A549 (cell line): ENCODE data around the gene FAM13A. TPM values are rescaled to one million over a fixed set of nuclear protein-coding genes. Genes with fewer than 3 reads are reported as not detected.

Source experiments
- ATAC-seq, 2 experiments: fragments of 200-7000 bp in 1 of 2; fragments of >200 bp in 1 of 2; cut with Nextera tagmentation in 1 of 2; cut with Tn5 transposase in 1 of 2; 3 replicates each; pipeline versions ENCODE4 v1.8.0 to v1.9.1; 2018 to 2020; ENCODE audit warnings: mild to moderate bottlenecking in 1 of 2, moderate library complexity in 1 of 2
- CTCF ChIA-PET: fragments of 300-600 bp; sonication (Branson Sonifier 250); formaldehyde crosslinking; extraction: SDS; loops from one replicate; lab custom pipeline; 2021; ENCODE audit warnings: antibody characterized with exemption, inconsistent platforms; lab: Yijun Ruan, JAX
- POLR2A ChIA-PET: fragments of 350-600 bp; formaldehyde crosslinking; extraction: SDS; loops from one replicate; lab custom pipeline; 2021; ENCODE audit warnings: antibody characterized with exemption, inconsistent platforms; lab: Yijun Ruan, JAX
- DNase-seq, 2 experiments: peaks; one replicate each; pipeline versions ENCODE4 v3.0.0 to v3.0.0-alpha.2; 2011 to 2016; ENCODE audit warnings: low read depth in 1 of 2, low spot score in 1 of 2
- FAIRE-seq: peaks from 2 replicates; lab custom pipeline; 2011; peaks lifted over from hg19 to GRCh38; lab: Jason Lieb, UNC
- H3K27ac ChIP-seq, 2 experiments: fragments of >200 bp; sonication (Bioruptor Twin); formaldehyde crosslinking; 3 replicates each; pipeline ENCODE4 v1.5.1; 2016 to 2017
- H3K4me1 ChIP-seq: fragments of >200 bp; sonication (Bioruptor Twin); formaldehyde crosslinking; 3 replicates; pipeline ENCODE4 v1.6.1; 2016
- H3K4me2 ChIP-seq: fragments of >200 bp; sonication (Bioruptor Twin); formaldehyde crosslinking; 3 replicates; pipeline ENCODE4 v1.6.1; 2016
- H3K4me3 ChIP-seq: fragments of >200 bp; sonication (Bioruptor Twin); formaldehyde crosslinking; 3 replicates; pipeline ENCODE4 v1.5.1; 2016
- H3K9me3 ChIP-seq: fragments of >200 bp; sonication (Bioruptor Twin); formaldehyde crosslinking; 3 replicates; pipeline ENCODE4 v1.6.1; 2016
- ATOH8 ChIP-seq: fragments of 250-450 bp; sonication (Bioruptor Pico); IDR thresholded peaks from 2 replicates; pipeline ENCODE4 v1.5.0; 2020; ENCODE audit warnings: low read depth, mild to moderate bottlenecking, moderate library complexity
- CBX2 ChIP-seq: fragments of 200-600 bp; sonication (generic); IDR thresholded peaks from 2 replicates; pipeline ENCODE4 v1.6.1; 2016; ENCODE audit warnings: low read depth, mild to moderate bottlenecking, borderline replicate concordance
- CEBPB ChIP-seq, 2 experiments: fragments of >200 bp in 1 of 2; sonication (Bioruptor Twin) in 1 of 2; formaldehyde crosslinking in 1 of 2; IDR thresholded peaks; 2 replicates each; pipeline ENCODE4 v1.6.1; 2012 to 2016
- EHF ChIP-seq: fragments of 250-450 bp; sonication (Bioruptor Pico); IDR thresholded peaks from 2 replicates; pipeline ENCODE4 v1.5.0; 2020; ENCODE audit warnings: mild to moderate bottlenecking
- ELK1 ChIP-seq: fragments of 150-350 bp; IDR thresholded peaks from 2 replicates; pipeline ENCODE4 v1.6.1; 2014; ENCODE audit warnings: low read depth, mild to moderate bottlenecking, low read length
- ESRRA ChIP-seq: fragments of 150-350 bp; IDR thresholded peaks from 2 replicates; pipeline ENCODE4 v1.6.1; 2014; ENCODE audit warnings: mild to moderate bottlenecking, low read length, borderline replicate concordance
- FOSB ChIP-seq: fragments of 250-450 bp; sonication (Bioruptor Pico); IDR thresholded peaks from 2 replicates; pipeline ENCODE4 v1.5.0; 2020; ENCODE audit warnings: mild to moderate bottlenecking, moderate library complexity
- FOXS1 ChIP-seq: fragments of 250-450 bp; sonication (Bioruptor Pico); IDR thresholded peaks from 2 replicates; pipeline ENCODE4 v1.5.0; 2020; ENCODE audit warnings: mild to moderate bottlenecking, moderate library complexity
- HEYL ChIP-seq: fragments of 250-450 bp; sonication (Bioruptor Pico); IDR thresholded peaks from 2 replicates; pipeline ENCODE4 v1.8.0; 2021; ENCODE audit warnings: mild to moderate bottlenecking, moderate library complexity
- HOXB13 ChIP-seq: fragments of 250-450 bp; sonication (Bioruptor Pico); IDR thresholded peaks from 2 replicates; pipeline ENCODE4 v1.5.0; 2020; ENCODE audit warnings: low read depth, mild to moderate bottlenecking, moderate library complexity
- KDM5A ChIP-seq: fragments of 200-600 bp; sonication (generic); IDR thresholded peaks from 2 replicates; pipeline ENCODE4 v1.6.1; 2016; ENCODE audit warnings: antibody characterized with exemption, mild to moderate bottlenecking
- MAZ ChIP-seq: fragments of 150-350 bp; IDR thresholded peaks from 2 replicates; pipeline ENCODE4 v1.6.1; 2014; ENCODE audit warnings: antibody characterized with exemption, low read depth, low read length, borderline replicate concordance
- NPAS2 ChIP-seq: fragments of 250-450 bp; sonication (Bioruptor Pico); IDR thresholded peaks from 2 replicates; pipeline ENCODE4 v1.8.0; 2022; ENCODE audit warnings: mild to moderate bottlenecking, moderate library complexity, borderline replicate concordance
- POLR2A ChIP-seq: IDR thresholded peaks from 2 replicates; pipeline ENCODE4 v1.6.1; 2012; ENCODE audit warnings: mild to moderate bottlenecking, low read length
- POLR2AphosphoS2 ChIP-seq: conservative IDR thresholded peaks from 2 replicates; pipeline ENCODE4 v1.6.1; 2012; ENCODE audit warnings: low read length, improper control_type of control experiment, inconsistent platforms
- RARB ChIP-seq: fragments of 250-450 bp; sonication (Bioruptor Pico); IDR thresholded peaks from 2 replicates; pipeline ENCODE4 v1.8.0; 2021; ENCODE audit warnings: mild to moderate bottlenecking, moderate library complexity
- TFCP2L1 ChIP-seq: fragments of 250-450 bp; sonication (Bioruptor Pico); IDR thresholded peaks from 2 replicates; pipeline ENCODE4 v1.5.0; 2021; ENCODE audit warnings: mild to moderate bottlenecking
- TP53 ChIP-seq: fragments of 250-450 bp; sonication (Bioruptor Pico); IDR thresholded peaks from 2 replicates; pipeline ENCODE4 v1.5.0; 2021; ENCODE audit warnings: mild to moderate bottlenecking, moderate library complexity
- WGBS: methylation state at CpG from one replicate; pipeline ENCODE4 v1.1.6; 2017; ENCODE audit errors: missing lambda C conversion rate; 5-methylcytosine and 5-hydroxymethylcytosine counted together
- polyA plus RNA-seq, 4 experiments: library from polyadenylated mRNA; depleted of rRNA in 3 of 4; stranded (reverse); fragments of >200 nt; fragmentation: RNase III in 1 of 4; extraction: RNeasy Plus Mini Kit Qiagen cat#74134 plus additional on column Dnase treatment in 1 of 4; gene quantifications; 2 replicates in 3 of 4; 3 replicates in 1 of 4; pipeline ENCODE4 v1.2.3, GENCODE V29; 2011 to 2017
- TF ChIP-seq, protein P1 (sequence below): fragments of >200 bp; sonication (Bioruptor Twin); formaldehyde crosslinking; IDR thresholded peaks from 3 replicates; pipeline ENCODE4 v1.5.1; 2016
- TF ChIP-seq, protein P2 (sequence below): IDR thresholded peaks from 2 replicates; pipeline ENCODE4 v1.6.1; 2012
- TF ChIP-seq, protein P3 (sequence below): fragments of >200 bp; sonication (Bioruptor Twin); formaldehyde crosslinking; IDR thresholded peaks from 3 replicates; pipeline ENCODE4 v1.6.1; 2016

The FAM13A gene
- polyA plus RNA-seq, 2 of the 4 experiments (the other 2 are of a cell fraction) = 6.5 to 22.0 TPM

- ATAC-seq (no peak), DNase-seq (no peak), FAIRE-seq (no peak)
- Histone ChIP-seq H3K4me3 (no peak overlapping the region), H3K4me2 (no peak overlapping the region), H3K9me3 (no peaks in the 10 kb centered on the region), H3K27ac (no peak overlapping the region), H3K4me1 (no peaks in the 10 kb centered on the region)
- TF ChIP-seq, protein P1, sequence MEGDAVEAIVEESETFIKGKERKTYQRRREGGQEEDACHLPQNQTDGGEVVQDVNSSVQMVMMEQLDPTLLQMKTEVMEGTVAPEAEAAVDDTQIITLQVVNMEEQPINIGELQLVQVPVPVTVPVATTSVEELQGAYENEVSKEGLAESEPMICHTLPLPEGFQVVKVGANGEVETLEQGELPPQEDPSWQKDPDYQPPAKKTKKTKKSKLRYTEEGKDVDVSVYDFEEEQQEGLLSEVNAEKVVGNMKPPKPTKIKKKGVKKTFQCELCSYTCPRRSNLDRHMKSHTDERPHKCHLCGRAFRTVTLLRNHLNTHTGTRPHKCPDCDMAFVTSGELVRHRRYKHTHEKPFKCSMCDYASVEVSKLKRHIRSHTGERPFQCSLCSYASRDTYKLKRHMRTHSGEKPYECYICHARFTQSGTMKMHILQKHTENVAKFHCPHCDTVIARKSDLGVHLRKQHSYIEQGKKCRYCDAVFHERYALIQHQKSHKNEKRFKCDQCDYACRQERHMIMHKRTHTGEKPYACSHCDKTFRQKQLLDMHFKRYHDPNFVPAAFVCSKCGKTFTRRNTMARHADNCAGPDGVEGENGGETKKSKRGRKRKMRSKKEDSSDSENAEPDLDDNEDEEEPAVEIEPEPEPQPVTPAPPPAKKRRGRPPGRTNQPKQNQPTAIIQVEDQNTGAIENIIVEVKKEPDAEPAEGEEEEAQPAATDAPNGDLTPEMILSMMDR = no peak
- TF ChIP-seq CBX2 = no peak
- TF ChIP-seq CEBPB (IDR thresholded peaks at IDR 0.05) = no peak
- no peak for TF ChIP-seq TP53 (CRISPR knock-in tag)
- no peak for TF ChIP-seq TFCP2L1
- no peak for TF ChIP-seq POLR2A
- TF ChIP-seq, protein P2, sequence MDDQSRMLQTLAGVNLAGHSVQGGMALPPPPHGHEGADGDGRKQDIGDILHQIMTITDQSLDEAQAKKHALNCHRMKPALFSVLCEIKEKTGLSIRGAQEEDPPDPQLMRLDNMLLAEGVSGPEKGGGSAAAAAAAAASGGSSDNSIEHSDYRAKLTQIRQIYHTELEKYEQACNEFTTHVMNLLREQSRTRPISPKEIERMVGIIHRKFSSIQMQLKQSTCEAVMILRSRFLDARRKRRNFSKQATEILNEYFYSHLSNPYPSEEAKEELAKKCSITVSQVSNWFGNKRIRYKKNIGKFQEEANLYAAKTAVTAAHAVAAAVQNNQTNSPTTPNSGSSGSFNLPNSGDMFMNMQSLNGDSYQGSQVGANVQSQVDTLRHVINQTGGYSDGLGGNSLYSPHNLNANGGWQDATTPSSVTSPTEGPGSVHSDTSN = no peak
- TF ChIP-seq HOXB13 = no peak
- CTCF ChIA-PET = interaction anchor here (1.5 kb wide), 1 partner anchor 49 kb away, joined by 4 read pairs; no protein-coding TSS in a partner anchor
- POLR2A ChIA-PET = no interaction called here
- 38% methylated on average over 1 of the region's 1 CpG for WGBS
These were observed 15.9 kb upstream of the FAM13A start for GRCh38 chr4:89072921-89073320.

- Histone ChIP-seq H3K9me3 (no peaks in the 10 kb centered on the region), H3K4me2 (no peak overlapping the region), H3K27ac (no peak overlapping the region), H3K4me1 (no peaks in the 10 kb centered on the region), H3K4me3 (no peak overlapping the region)
- POLR2A ChIA-PET = no interaction called here
- WGBS = 72% methylated on average over 3 of the region's 3 CpGs
- DNase-seq = no peak
- ATAC-seq = no peak
- CTCF ChIA-PET = interaction anchor here (1.0 kb wide), 1 partner anchor 253 kb away, joined by 3 read pairs; no protein-coding TSS in a partner anchor
- FAIRE-seq = no peak
- TF ChIP-seq, protein P3, sequence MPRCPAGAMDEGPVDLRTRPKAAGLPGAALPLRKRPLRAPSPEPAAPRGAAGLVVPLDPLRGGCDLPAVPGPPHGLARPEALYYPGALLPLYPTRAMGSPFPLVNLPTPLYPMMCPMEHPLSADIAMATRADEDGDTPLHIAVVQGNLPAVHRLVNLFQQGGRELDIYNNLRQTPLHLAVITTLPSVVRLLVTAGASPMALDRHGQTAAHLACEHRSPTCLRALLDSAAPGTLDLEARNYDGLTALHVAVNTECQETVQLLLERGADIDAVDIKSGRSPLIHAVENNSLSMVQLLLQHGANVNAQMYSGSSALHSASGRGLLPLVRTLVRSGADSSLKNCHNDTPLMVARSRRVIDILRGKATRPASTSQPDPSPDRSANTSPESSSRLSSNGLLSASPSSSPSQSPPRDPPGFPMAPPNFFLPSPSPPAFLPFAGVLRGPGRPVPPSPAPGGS = no peak
- TF ChIP-seq FOXS1 (CRISPR knock-in tag) (no peak), MAZ (no peak), CEBPB (IDR thresholded peaks at IDR 0.05) (no peak)
These were observed 14.3 kb upstream of the FAM13A start for GRCh38 chr4:89071311-89071710.

DNA sequence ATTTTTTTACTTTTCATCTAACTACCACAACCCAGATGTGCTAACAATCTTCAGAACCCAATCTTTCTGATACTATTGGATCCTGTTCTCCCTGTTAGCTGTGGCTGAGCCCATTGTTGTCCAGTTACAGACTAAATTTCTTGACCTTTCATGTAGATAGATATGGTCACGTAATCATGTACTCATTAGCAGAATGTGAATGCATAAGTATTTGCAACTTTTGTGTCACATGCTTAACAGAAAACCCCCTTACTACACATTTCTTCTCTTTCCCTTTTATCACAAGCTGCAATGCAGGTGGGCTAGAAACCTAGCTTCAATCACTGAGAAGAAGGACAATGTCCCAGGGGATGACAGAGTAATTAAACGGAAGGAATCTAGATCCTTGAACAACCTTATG is 13.1 kb upstream of the FAM13A start:
- no peaks in the 10 kb centered on the region for H3K4me1 ChIP-seq
- no peak for ATAC-seq
- H3K4me3 ChIP-seq = no peak overlapping the region
- no peaks in the 10 kb centered on the region for H3K9me3 ChIP-seq
- 97% methylated on average over 2 of the region's 2 CpGs for WGBS
- no peak for FAIRE-seq
- no peak for DNase-seq
- no peak overlapping the region for H3K4me2 ChIP-seq
- TF ChIP-seq, protein P1 = no peak
- no peak for TF ChIP-seq NPAS2 (CRISPR knock-in tag)
- TF ChIP-seq TP53 (CRISPR knock-in tag) = no peak
- TF ChIP-seq KDM5A = no peak
- no peak for TF ChIP-seq POLR2AphosphoS2
- TF ChIP-seq FOSB (CRISPR knock-in tag) = no peak
- TF ChIP-seq RARB (CRISPR knock-in tag) = no peak
- TF ChIP-seq HEYL (CRISPR knock-in tag) = no peak
- no peak for TF ChIP-seq ATOH8
- TF ChIP-seq, protein P3 = no peak
- no peak for TF ChIP-seq EHF (CRISPR knock-in tag)
- no peak for TF ChIP-seq ELK1
- TF ChIP-seq ESRRA = no peak
- no peak overlapping the region for H3K27ac ChIP-seq
- ChIA-PET POLR2A (no interaction called here), CTCF (no interaction called here)
